ENCODE measurements around the gene EPS8. TPM values are rescaled to one million over a fixed set of nuclear protein-coding genes. Genes with fewer than 3 reads are reported as not detected.
A peak's percentile ranks its signal among the peaks of the same experiment; 100 is the strongest.

The EPS8 gene
- total RNA-seq, 1 donor from 2014 or later: 35.3 TPM

DNA sequence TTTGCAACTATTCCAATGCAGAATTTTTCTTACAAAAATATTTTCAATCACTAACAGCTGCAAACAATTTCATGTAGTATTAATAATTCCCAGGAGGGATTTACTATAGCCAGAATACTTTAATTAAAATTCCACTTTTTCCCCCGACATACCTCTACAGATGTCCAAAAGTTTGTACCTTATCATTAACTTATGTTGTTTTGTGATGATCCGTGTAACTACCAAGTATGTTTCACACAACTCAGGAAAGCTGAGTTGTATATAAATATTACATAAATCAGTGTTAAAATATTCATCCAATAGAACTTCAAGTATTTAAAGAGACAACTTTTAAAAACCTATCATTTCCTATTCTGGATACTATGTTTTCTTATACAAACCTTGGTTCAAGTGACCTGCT, 2.4 kb downstream of the EPS8 start:
- Histone ChIP-seq H3K4me3 (ENCODE audit: low read depth, low read length) (no peak overlapping the region), H3K36me3 (ENCODE audit: control insufficient read depth, insufficient read depth, low read length) (no peaks in the 10 kb centered on the region), H3K27me3 (ENCODE audit: control insufficient read depth, insufficient read depth, low read length) (no peaks in the 10 kb centered on the region)
- FAIRE-seq: no peak
- DNase-seq (ENCODE audit: low read depth): no peak
- TF ChIP-seq, protein P1, sequence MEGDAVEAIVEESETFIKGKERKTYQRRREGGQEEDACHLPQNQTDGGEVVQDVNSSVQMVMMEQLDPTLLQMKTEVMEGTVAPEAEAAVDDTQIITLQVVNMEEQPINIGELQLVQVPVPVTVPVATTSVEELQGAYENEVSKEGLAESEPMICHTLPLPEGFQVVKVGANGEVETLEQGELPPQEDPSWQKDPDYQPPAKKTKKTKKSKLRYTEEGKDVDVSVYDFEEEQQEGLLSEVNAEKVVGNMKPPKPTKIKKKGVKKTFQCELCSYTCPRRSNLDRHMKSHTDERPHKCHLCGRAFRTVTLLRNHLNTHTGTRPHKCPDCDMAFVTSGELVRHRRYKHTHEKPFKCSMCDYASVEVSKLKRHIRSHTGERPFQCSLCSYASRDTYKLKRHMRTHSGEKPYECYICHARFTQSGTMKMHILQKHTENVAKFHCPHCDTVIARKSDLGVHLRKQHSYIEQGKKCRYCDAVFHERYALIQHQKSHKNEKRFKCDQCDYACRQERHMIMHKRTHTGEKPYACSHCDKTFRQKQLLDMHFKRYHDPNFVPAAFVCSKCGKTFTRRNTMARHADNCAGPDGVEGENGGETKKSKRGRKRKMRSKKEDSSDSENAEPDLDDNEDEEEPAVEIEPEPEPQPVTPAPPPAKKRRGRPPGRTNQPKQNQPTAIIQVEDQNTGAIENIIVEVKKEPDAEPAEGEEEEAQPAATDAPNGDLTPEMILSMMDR (IDR thresholded peaks at IDR 0.05; ENCODE audit: insufficient read depth, low read length, severe bottlenecking): no peak

DNA sequence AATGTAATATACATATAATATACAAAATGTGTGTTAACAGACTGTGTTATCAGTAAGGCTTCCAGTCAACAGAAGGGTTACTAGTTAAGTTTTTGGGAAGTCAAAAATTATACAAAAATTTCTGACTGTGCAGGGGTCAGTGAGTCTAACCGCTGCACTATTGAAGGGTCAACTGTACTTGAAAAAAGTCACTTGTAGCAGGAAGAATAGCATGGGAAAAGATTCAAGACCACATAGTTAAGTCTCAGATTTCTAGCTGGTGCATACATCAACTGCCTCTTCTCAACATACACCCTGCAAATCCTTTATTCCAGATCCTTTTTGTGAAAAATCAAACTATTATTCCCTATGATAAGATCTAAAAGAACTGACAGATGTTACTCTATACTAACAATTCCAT, 5.9 kb downstream of the EPS8 start:
- no peak for DNase-seq (ENCODE audit: low read depth)
- Histone ChIP-seq H3K4me3 (ENCODE audit: low read depth, low read length) (no peak overlapping the region), H3K36me3 (ENCODE audit: control insufficient read depth, insufficient read depth, low read length) (no peaks in the 10 kb centered on the region), H3K27me3 (ENCODE audit: control insufficient read depth, insufficient read depth, low read length) (no peaks in the 10 kb centered on the region)
- no peak for FAIRE-seq
- TF ChIP-seq, protein P1 (IDR thresholded peaks at IDR 0.05; ENCODE audit: insufficient read depth, low read length, severe bottlenecking): no peak

DNA sequence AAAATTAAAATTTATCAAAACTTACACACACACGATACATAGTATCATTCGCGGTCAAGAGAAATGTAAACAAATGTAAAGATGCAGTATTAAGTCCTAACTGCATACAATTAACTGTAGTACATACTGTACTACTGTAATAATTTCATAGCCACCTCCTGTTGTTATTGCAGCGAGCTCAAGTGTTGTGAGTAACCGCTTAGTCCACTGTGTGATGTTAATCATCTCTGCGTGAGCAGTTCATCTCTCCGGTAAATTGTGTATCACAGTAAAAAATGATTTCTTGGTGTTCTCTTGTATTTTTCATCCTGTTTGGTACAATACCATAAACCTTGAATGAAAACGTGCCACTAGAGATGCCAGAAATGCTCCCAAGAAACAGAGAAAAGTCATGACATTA, 6.5 kb downstream of the EPS8 start:
- FAIRE-seq (no peak), DNase-seq (ENCODE audit: low read depth) (no peak)
- H3K27me3 ChIP-seq (ENCODE audit: control insufficient read depth, insufficient read depth, low read length): no peaks in the 10 kb centered on the region
- H3K4me3 ChIP-seq (ENCODE audit: low read depth, low read length): no peak overlapping the region
- TF ChIP-seq, protein P1 (IDR thresholded peaks at IDR 0.05; ENCODE audit: insufficient read depth, low read length, severe bottlenecking): no peak
- H3K36me3 ChIP-seq (ENCODE audit: control insufficient read depth, insufficient read depth, low read length): no peaks in the 10 kb centered on the region

DNA sequence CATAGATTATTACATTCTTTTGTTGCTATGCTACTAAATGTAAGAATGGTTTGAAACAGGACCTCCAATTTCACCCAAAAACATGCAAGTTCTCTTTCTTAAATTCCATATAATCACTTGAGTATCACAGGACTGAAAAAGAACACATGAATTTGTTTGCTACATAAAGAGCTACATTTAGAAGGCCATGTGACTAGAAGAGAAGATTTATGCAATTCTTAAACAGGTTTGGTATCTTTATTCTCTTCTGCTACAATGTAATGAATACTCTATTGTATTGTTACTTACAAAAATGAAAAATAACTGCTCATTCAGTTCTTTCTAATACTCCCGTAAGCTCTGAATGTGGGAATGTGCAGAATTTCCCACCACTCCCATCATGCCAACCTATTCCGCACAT, 9.3 kb downstream of the EPS8 start:
- TF ChIP-seq, protein P1 (IDR thresholded peaks at IDR 0.05; ENCODE audit: insufficient read depth, low read length, severe bottlenecking): no peak
- DNase-seq (ENCODE audit: low read depth) (no peak), FAIRE-seq (no peak)
- Histone ChIP-seq H3K36me3 (ENCODE audit: control insufficient read depth, insufficient read depth, low read length) (no peaks in the 10 kb centered on the region), H3K4me3 (ENCODE audit: low read depth, low read length) (no peak overlapping the region), H3K27me3 (ENCODE audit: control insufficient read depth, insufficient read depth, low read length) (no peaks in the 10 kb centered on the region)

DNA sequence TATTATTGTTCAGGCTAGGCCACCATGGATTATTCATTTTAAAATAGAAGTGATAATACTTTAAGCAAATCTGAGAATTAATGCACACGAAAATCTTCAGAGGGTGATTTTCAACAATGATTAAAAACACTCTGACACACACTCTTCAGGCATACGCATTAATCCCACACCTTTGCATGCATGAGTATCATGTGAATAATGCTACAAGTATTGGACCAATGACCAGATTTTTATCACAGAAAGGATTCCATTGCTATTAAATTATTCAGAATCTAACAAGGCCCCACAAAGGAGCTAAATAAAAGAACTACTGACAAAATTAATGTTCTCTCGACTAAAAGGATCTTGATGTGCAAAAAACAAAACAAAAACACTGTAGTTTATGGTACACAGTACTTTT, 11.1 kb downstream of the EPS8 start:
- no peaks in the 10 kb centered on the region for H3K27me3 ChIP-seq (ENCODE audit: control insufficient read depth, insufficient read depth, low read length)
- no peak overlapping the region for H3K4me3 ChIP-seq (ENCODE audit: low read depth, low read length)
- DNase-seq (ENCODE audit: low read depth) (peak; percentile 21), FAIRE-seq (no peak)
- H3K36me3 ChIP-seq (ENCODE audit: control insufficient read depth, insufficient read depth, low read length): no peaks in the 10 kb centered on the region
- TF ChIP-seq, protein P1 (IDR thresholded peaks at IDR 0.05; ENCODE audit: insufficient read depth, low read length, severe bottlenecking): no peak

DNA sequence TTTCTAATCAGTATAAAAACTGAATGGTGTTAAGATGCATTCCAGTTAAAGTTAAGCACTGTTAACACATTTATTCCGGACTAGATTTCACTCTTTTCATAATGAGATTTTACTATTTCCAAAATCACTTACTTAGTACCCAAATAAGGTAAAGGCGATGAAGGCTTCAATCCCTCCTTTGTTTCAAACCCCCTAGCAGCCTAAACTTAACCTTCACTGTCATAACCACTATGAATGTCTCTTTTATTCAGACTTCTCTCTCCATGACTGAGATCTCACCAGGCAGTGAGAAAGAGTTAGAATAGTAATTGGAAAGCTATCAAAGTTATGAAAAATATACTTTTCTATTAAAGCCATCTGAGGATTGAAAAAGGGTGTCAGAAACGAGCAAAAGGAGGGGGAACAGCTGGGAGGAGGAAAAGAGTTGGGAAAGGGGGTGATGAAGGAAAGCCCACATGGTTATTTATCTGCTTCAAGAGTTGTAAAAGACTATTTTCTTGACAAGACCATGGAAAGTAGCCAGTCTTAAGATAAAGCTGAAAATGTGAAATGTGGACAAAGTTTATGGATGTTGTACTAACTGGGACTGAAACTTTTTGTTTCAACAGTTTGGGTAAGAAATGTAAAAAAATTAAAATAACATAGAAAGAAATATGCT, 11.7 kb downstream of the EPS8 start:
- Histone ChIP-seq H3K4me3 (ENCODE audit: low read depth, low read length) (no peak overlapping the region), H3K27me3 (ENCODE audit: control insufficient read depth, insufficient read depth, low read length) (no peaks in the 10 kb centered on the region), H3K36me3 (ENCODE audit: control insufficient read depth, insufficient read depth, low read length) (no peaks in the 10 kb centered on the region)
- TF ChIP-seq, protein P1 (IDR thresholded peaks at IDR 0.05; ENCODE audit: insufficient read depth, low read length, severe bottlenecking): no peak
- FAIRE-seq (no peak), DNase-seq (ENCODE audit: low read depth) (no peak)
